Measurements from ENCODE around the gene TMEM132A. TPM values are rescaled to one million over a fixed set of nuclear protein-coding genes. Genes with fewer than 3 reads are reported as not detected.

The TMEM132A gene
- total and polyA plus RNA-seq, 2 of the 13 experiments (the other 11 are each of a cell fraction or from before 2014, with no cell fraction given): 11.1 to 32.9 TPM

DNA sequence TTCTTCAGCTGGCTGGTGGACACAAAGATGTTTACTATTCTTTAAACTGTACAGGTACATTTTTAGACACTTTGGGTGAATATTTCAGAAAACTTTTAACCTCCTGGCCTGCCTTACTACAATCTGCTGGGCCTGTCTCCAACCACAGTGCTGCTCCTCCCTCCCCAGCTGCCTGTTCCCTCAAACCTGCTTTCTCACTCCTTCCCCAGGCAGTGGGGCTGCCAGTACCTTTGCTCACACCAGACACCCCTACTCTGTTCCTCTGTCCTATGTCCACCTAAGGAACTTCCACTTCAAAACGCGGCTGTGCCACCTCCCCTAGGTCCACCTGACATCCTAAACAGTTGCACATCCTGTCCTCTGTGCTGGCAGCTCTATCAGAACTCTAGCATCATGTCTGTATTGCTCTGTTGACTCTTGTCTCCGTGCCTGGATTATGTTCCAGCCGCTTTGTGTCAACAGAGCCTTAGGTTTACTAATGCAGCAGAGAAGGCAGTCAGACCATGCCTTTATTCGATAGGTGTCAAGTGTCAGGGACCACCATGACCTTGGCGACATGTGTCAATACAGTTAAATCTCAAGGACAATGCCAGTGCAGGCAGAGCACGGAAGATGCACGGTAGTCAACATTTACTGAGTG lies 43.5 kb upstream of the TMEM132A start (continued):
- TF ChIP-seq, protein P1, sequence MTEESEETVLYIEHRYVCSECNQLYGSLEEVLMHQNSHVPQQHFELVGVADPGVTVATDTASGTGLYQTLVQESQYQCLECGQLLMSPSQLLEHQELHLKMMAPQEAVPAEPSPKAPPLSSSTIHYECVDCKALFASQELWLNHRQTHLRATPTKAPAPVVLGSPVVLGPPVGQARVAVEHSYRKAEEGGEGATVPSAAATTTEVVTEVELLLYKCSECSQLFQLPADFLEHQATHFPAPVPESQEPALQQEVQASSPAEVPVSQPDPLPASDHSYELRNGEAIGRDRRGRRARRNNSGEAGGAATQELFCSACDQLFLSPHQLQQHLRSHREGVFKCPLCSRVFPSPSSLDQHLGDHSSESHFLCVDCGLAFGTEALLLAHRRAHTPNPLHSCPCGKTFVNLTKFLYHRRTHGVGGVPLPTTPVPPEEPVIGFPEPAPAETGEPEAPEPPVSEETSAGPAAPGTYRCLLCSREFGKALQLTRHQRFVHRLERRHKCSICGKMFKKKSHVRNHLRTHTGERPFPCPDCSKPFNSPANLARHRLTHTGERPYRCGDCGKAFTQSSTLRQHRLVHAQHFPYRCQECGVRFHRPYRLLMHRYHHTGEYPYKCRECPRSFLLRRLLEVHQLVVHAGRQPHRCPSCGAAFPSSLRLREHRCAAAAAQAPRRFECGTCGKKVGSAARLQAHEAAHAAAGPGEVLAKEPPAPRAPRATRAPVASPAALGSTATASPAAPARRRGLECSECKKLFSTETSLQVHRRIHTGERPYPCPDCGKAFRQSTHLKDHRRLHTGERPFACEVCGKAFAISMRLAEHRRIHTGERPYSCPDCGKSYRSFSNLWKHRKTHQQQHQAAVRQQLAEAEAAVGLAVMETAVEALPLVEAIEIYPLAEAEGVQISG (CRISPR knock-in tag; IDR thresholded peaks at IDR 0.05): peak; percentile 88
- TF ChIP-seq ZNF234 (CRISPR knock-in tag; conservative IDR thresholded peaks at IDR 0.05) (no peak), RFXAP (CRISPR knock-in tag; IDR thresholded peaks at IDR 0.05; ENCODE audit: borderline replicate concordance) (peak; percentile 90; the same call in 1 of the 2 replicates), ZNF354B (CRISPR knock-in tag; IDR thresholded peaks at IDR 0.05) (no peak), ZNF746 (CRISPR knock-in tag; IDR thresholded peaks at IDR 0.05) (peak; percentile 85), PAF1 (CRISPR knock-in tag; IDR thresholded peaks at IDR 0.05) (no peak), ZNF451 (CRISPR knock-in tag; IDR thresholded peaks at IDR 0.05) (peak; percentile 73; the same call in 1 of the 2 replicates), KLF11 (CRISPR knock-in tag; IDR thresholded peaks at IDR 0.05) (peak; percentile 63; the same call in 1 of the 2 replicates), SKI (IDR thresholded peaks at IDR 0.05; ENCODE audit: partially characterized antibody) (peak; percentile 99), ZNF20 (CRISPR knock-in tag; IDR thresholded peaks at IDR 0.05) (no peak), ZNF563 (CRISPR knock-in tag; IDR thresholded peaks at IDR 0.05) (peak; percentile 58; the same call in 1 of the 2 replicates), HES4 (CRISPR knock-in tag; IDR thresholded peaks at IDR 0.05; ENCODE audit: borderline replicate concordance) (no peak), ZNF335 (CRISPR knock-in tag; IDR thresholded peaks at IDR 0.05) (peak; percentile 87), LCORL (IDR thresholded peaks at IDR 0.05) (no peak), LCORL (CRISPR knock-in tag; IDR thresholded peaks at IDR 0.05) (peak; percentile 92), ZNF564 (CRISPR knock-in tag; IDR thresholded peaks at IDR 0.05) (no peak), SRF (IDR thresholded peaks at IDR 0.05; ENCODE audit: low read depth, low read length) (no peak)
- TF ChIP-seq, protein P2, sequence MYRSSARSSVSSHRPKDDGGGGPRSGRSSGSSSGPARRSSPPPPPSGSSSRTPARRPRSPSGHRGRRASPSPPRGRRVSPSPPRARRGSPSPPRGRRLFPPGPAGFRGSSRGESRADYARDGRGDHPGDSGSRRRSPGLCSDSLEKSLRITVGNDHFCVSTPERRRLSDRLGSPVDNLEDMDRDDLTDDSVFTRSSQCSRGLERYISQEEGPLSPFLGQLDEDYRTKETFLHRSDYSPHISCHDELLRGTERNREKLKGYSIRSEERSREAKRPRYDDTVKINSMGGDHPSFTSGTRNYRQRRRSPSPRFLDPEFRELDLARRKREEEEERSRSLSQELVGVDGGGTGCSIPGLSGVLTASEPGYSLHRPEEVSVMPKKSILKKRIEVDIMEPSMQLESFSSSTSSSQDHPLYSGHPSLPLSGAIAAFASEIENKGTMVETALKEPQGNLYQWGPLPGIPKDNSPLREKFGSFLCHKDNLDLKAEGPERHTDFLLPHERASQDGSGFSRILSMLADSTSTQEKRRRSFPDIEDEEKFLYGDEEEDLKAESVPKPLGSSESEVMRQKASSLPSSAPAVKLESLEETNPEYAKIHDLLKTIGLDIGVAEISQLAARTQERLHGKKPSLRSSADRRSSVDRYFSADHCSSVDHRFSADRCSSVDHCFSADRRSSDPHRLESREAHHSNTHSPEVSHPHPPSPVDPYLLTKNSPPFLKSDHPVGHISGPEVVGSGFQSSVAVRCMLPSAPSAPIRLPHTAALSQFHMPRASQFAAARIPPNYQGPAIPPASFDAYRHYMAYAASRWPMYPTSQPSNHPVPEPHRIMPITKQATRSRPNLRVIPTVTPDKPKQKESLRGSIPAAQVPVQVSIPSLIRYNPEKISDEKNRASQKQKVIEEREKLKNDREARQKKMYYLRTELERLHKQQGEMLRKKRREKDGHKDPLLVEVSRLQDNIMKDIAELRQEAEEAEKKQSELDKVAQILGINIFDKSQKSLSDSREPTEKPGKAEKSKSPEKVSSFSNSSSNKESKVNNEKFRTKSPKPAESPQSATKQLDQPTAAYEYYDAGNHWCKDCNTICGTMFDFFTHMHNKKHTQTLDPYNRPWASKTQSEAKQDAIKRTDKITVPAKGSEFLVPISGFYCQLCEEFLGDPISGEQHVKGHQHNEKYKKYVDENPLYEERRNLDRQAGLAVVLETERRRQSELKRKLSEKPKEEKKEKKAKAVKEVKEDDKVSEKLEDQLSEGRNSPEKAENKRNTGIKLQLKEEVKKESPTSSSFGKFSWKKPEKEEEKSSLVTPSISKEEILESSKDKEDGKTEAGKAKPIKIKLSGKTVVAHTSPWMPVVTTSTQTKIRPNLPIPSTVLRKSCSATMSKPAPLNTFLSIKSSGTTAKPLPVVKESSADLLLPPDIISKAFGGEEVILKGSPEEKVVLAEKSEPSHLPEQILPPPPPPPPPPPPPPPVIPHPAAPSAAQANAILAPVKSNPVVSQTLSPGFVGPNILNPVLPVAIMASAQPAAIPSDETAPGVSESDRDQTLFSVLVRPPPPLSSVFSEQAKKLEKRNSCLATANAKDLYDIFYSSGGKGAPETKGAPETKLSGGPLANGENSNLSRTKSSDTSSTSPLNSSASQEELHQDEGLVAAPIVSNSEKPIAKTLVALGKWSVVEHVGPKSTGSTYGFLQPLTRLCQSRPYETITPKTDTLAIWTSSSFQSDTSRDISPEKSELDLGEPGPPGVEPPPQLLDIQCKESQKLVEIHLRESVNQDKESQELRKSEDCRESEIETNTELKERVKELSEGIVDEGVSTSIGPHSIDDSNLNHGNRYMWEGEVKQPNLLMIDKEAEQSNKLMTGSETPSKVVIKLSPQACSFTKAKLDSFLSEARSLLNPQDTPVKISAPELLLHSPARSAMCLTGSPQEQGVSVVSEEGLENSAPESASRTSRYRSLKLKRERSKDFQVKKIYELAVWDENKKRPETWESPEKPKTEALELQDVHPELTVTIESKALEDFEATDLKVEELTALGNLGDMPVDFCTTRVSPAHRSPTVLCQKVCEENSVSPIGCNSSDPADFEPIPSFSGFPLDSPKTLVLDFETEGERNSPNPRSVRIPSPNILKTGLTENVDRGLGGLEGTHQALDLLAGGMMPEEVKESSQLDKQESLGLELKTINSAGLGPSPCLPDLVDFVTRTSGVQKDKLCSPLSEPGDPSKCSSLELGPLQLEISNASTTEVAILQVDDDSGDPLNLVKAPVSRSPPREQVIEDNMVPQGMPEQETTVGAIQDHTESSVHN (CRISPR knock-in tag; IDR thresholded peaks at IDR 0.05): peak; percentile 87
- TF ChIP-seq, protein P3, sequence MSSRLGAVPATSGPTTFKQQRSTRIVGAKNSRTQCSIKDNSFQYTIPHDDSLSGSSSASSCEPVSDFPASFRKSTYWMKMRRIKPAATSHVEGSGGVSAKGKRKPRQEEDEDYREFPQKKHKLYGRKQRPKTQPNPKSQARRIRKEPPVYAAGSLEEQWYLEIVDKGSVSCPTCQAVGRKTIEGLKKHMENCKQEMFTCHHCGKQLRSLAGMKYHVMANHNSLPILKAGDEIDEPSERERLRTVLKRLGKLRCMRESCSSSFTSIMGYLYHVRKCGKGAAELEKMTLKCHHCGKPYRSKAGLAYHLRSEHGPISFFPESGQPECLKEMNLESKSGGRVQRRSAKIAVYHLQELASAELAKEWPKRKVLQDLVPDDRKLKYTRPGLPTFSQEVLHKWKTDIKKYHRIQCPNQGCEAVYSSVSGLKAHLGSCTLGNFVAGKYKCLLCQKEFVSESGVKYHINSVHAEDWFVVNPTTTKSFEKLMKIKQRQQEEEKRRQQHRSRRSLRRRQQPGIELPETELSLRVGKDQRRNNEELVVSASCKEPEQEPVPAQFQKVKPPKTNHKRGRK (CRISPR knock-in tag; IDR thresholded peaks at IDR 0.05): 0 out of 2 replicates have a peak, but pooled peaks have one; percentile 39
